Measurements from ENCODE around the gene ZBTB17.

GRCh38 chr1:16013220-16013907 is 37.5 kb upstream of the ZBTB17 start:
- no peak for TF ChIP-seq CTCF (conservative IDR thresholded peaks at IDR 0.05)
- no peak for TF ChIP-seq ZFX (IDR thresholded peaks at IDR 0.05)

Data from C4-2B (cell line).